NCI-H510A (cell line): ENCODE data around the gene SDK1.

Source experiments
- DNase-seq: peaks from one replicate; lab custom pipeline; 2025; lab: John Stamatoyannopoulos, UW

SDK1 gene

GRCh38 chr7:3283130-3283704 lies 17.8 kb upstream of the SDK1 start:
- no peak for DNase-seq

GRCh38 chr7:3285652-3286051 lies 15.4 kb upstream of the SDK1 start:
- no peak for DNase-seq

GRCh38 chr7:3289996-3290395 lies 11.1 kb upstream of the SDK1 start:
- DNase-seq = no peak

GRCh38 chr7:3292694-3293093 lies 8.4 kb upstream of the SDK1 start:
- DNase-seq = no peak

- DNase-seq = peak; percentile 70
Measured at GRCh38 chr7:3294432-3295100, 6.5 kb upstream of the SDK1 start.

GRCh38 chr7:3297105-3297819 lies 3.8 kb upstream of the SDK1 start:
- no peak for DNase-seq

- DNase-seq = no peak
Measured at GRCh38 chr7:3300221-3300650, 816 bp upstream of the SDK1 start.

GRCh38 chr7:3301449-3301731 lies 338 bp downstream of the SDK1 start:
- no peak for DNase-seq

- DNase-seq = no peak
Measured at GRCh38 chr7:3301831-3302618, 973 bp downstream of the SDK1 start.

GRCh38 chr7:3302681-3303320 lies 1.7 kb downstream of the SDK1 start:
- DNase-seq = no peak

GRCh38 chr7:3304131-3304530 lies 3.1 kb downstream of the SDK1 start:
- no peak for DNase-seq

GRCh38 chr7:3307435-3307834 lies 6.4 kb downstream of the SDK1 start:
- no peak for DNase-seq

GRCh38 chr7:3309140-3309539 lies 8.1 kb downstream of the SDK1 start:
- DNase-seq = no peak

- DNase-seq = no peak
Measured at GRCh38 chr7:3309956-3310355, 8.9 kb downstream of the SDK1 start.

GRCh38 chr7:3310884-3311283 lies 9.8 kb downstream of the SDK1 start:
- DNase-seq = no peak

- no peak for DNase-seq
Measured at GRCh38 chr7:3312583-3312982, 11.5 kb downstream of the SDK1 start.

GRCh38 chr7:3318874-3319273 lies 17.8 kb downstream of the SDK1 start:
- no peak for DNase-seq

GRCh38 chr7:3321206-3321605 lies 20.2 kb downstream of the SDK1 start:
- no peak for DNase-seq

- no peak for DNase-seq
Measured at GRCh38 chr7:3321745-3322144, 20.7 kb downstream of the SDK1 start.

GRCh38 chr7:3326246-3326645 lies 25.2 kb downstream of the SDK1 start:
- no peak for DNase-seq

- no peak for DNase-seq
Measured at GRCh38 chr7:3327099-3327498, 26.0 kb downstream of the SDK1 start.

GRCh38 chr7:3327655-3328054 lies 26.6 kb downstream of the SDK1 start:
- no peak for DNase-seq
